ENCODE results near the gene TOR1B. TPM values are rescaled to one million over a fixed set of nuclear protein-coding genes. Genes with fewer than 3 reads are reported as not detected.

TOR1B gene
- total and polyA plus RNA-seq, 2 of the 4 experiments (the other 2 are of a cell fraction) = 15.6 to 21.0 TPM

GRCh38 chr9:129765764-129766317 lies 37.1 kb upstream of the TOR1B start (continued):
- no peak for TF ChIP-seq MAFK (IDR thresholded peaks at IDR 0.05; ENCODE audit: low read depth, low read length)
- no peak for TF ChIP-seq ELK1 (IDR thresholded peaks at IDR 0.05; ENCODE audit: borderline replicate concordance, low read depth, low read length)
- no peak for TF ChIP-seq MAZ (IDR thresholded peaks at IDR 0.05; ENCODE audit: borderline replicate concordance, low read depth, low read length)
- no peak for TF ChIP-seq RAD21 (IDR thresholded peaks at IDR 0.05; ENCODE audit: low read length)

- H3K4ac ChIP-seq (ENCODE audit: low read depth, low read length) = no peak overlapping the region
- 100% methylated on average over 2 of the region's 6 CpGs; no CpG with 5 or more reads in 1 of the 2 experiments for WGBS, 2 experiments (ENCODE audit: extremely low coverage in 2 of 2, insufficient read length in 1 of 2)
- no peak overlapping the region for H3K18ac ChIP-seq (ENCODE audit: low read depth, low read length)
- H3K56ac ChIP-seq (ENCODE audit: extremely low read depth, insufficient read depth, low read length) = no peak overlapping the region
- ATAC-seq (ENCODE audit: low read depth) (no peak), DNase-seq (no peak)
- H3K9me3 ChIP-seq (ENCODE audit: control insufficient read depth, insufficient read depth, low read length) = no peaks in the 10 kb centered on the region
- no peaks in the 10 kb centered on the region for H3K27me3 ChIP-seq (ENCODE audit: control insufficient read depth, insufficient read depth, low read length)
- no peak overlapping the region for H4K8ac ChIP-seq (ENCODE audit: low read depth in 2 of 2, low read length in 2 of 2)
- no peak overlapping the region for H2BK120ac ChIP-seq (ENCODE audit: low read depth, low read length)
- no peaks in the 10 kb centered on the region for H3K79me1 ChIP-seq (ENCODE audit: low read depth in 1 of 2, low read length in 2 of 2)
- intact Hi-C loops (cut with micrococcal nuclease) (no loop called here), dilution Hi-C loops (cut with HindIII; ENCODE audit: low sequenced_read_pairs, unreplicated experiment) (no loop called here), in situ Hi-C loops (cut with MboI; ENCODE audit: low sequenced_read_pairs) (no loop called here)
- H3K4me1 ChIP-seq (ENCODE audit: control insufficient read depth, insufficient read depth, low read length) = peaks cover 6% of the 10 kb centered on the region
- no peak overlapping the region for H3K9ac ChIP-seq (ENCODE audit: low read depth, low read length)
- TF ChIP-seq MXI1 (IDR thresholded peaks at IDR 0.05; ENCODE audit: borderline replicate concordance, low read depth, low read length) = no peak
- TF ChIP-seq USF2 (IDR thresholded peaks at IDR 0.05; ENCODE audit: low read depth, low read length) = no peak
- TF ChIP-seq BHLHE40 (IDR thresholded peaks at IDR 0.05; ENCODE audit: low read depth, low read length) = no peak
- no peak for TF ChIP-seq ELK1 (IDR thresholded peaks at IDR 0.05; ENCODE audit: borderline replicate concordance, low read depth, low read length)
- no peak for TF ChIP-seq RAD21 (IDR thresholded peaks at IDR 0.05; ENCODE audit: low read length)
- no peak for TF ChIP-seq SMC3 (IDR thresholded peaks at IDR 0.05; ENCODE audit: low read depth, low read length)
- TF ChIP-seq RCOR1 (IDR thresholded peaks at IDR 0.05; ENCODE audit: insufficient replicate concordance, low read length) = no peak
- H3K23ac ChIP-seq (ENCODE audit: low read depth, low read length) = no peak overlapping the region
- no peak overlapping the region for H2AK5ac ChIP-seq (ENCODE audit: low read depth, low read length)
- H2AFZ ChIP-seq (replicated peaks; ENCODE audit: low read length, poor library complexity) = no peak overlapping the region
- H2AK9ac ChIP-seq (replicated peaks; ENCODE audit: low read depth, low read length, poor library complexity) = no peak overlapping the region
- H3K4me2 ChIP-seq (ENCODE audit: low read depth, low read length) = no peak overlapping the region
- no peak overlapping the region for H2BK15ac ChIP-seq (ENCODE audit: low read depth, low read length)
- CTCF ChIA-PET = no interaction called here
- H3K4me3 ChIP-seq (ENCODE audit: insufficient read depth, low read depth, low read length) = no peak overlapping the region
- H3K14ac ChIP-seq (replicated peaks; ENCODE audit: low read depth, low read length) = no peak overlapping the region
- no peaks in the 10 kb centered on the region for H3K36me3 ChIP-seq (ENCODE audit: control insufficient read depth, insufficient read depth, low read length)
- POLR2A ChIA-PET (ENCODE audit: unreplicated experiment) = no interaction called here
- BruUV-seq (replicated peaks) = no TSS peak
- no peak overlapping the region for H4K91ac ChIP-seq (ENCODE audit: insufficient read depth, low read depth, low read length)
- no peak overlapping the region for H3K27ac ChIP-seq (ENCODE audit: insufficient read depth, low read length)
- no peak overlapping the region for H2BK20ac ChIP-seq (ENCODE audit: low read depth, low read length)
- H4K20me1 ChIP-seq (ENCODE audit: insufficient read depth, low read length) = no peaks in the 10 kb centered on the region
- H2BK5ac ChIP-seq (ENCODE audit: low read depth, low read length, poor library complexity, severe bottlenecking) = no peak overlapping the region
- H3K9me1 ChIP-seq (ENCODE audit: insufficient read depth, low read length) = peaks cover 10% of the 10 kb centered on the region; the same call in 1 of the 2 replicates
- no peak overlapping the region for H4K5ac ChIP-seq (ENCODE audit: low read depth, low read length)
Observed at GRCh38 chr9:129768486-129768885, 34.5 kb upstream of the TOR1B start.

All from IMR-90 (cell line).